Measurements from ENCODE around the gene GLDN. TPM values are rescaled to one million over a fixed set of nuclear protein-coding genes. Genes with fewer than 3 reads are reported as not detected.

Gene GLDN
- total RNA-seq, 1 donor from 2014 or later: 5.1 TPM

- DNase-seq (ENCODE audit: low spot score): no peak
Observed at GRCh38 chr15:51356983-51357382, 15.5 kb downstream of the GLDN start.

- DNase-seq (ENCODE audit: low spot score): no peak
Observed at GRCh38 chr15:51359981-51360380, 18.5 kb downstream of the GLDN start.

- no peak for DNase-seq (ENCODE audit: low spot score)
Observed at GRCh38 chr15:51363383-51363782, 21.9 kb downstream of the GLDN start.

GRCh38 chr15:51365417-51365816, 24.0 kb downstream of the GLDN start:
- DNase-seq (ENCODE audit: low spot score): no peak

GRCh38 chr15:51366071-51366470, 24.6 kb downstream of the GLDN start:
- no peak for DNase-seq (ENCODE audit: low spot score)

- peak; percentile 70 for DNase-seq (ENCODE audit: low spot score)
Observed at GRCh38 chr15:51366920-51367319, 25.5 kb downstream of the GLDN start.

GRCh38 chr15:51367322-51367976, 26.0 kb downstream of the GLDN start:
- DNase-seq (ENCODE audit: low spot score): peak; percentile 64

GRCh38 chr15:51368307-51368706, 26.9 kb downstream of the GLDN start:
- DNase-seq (ENCODE audit: low spot score): no peak

GRCh38 chr15:51368751-51369450, 27.4 kb downstream of the GLDN start:
- DNase-seq (ENCODE audit: low spot score): no peak

GRCh38 chr15:51369451-51369761, 28.0 kb downstream of the GLDN start:
- no peak for DNase-seq (ENCODE audit: low spot score)

- DNase-seq (ENCODE audit: low spot score): no peak
Observed at GRCh38 chr15:51371266-51371665, 29.8 kb downstream of the GLDN start.

GRCh38 chr15:51374131-51374530, 32.7 kb downstream of the GLDN start:
- no peak for DNase-seq (ENCODE audit: low spot score)

GRCh38 chr15:51375966-51376640, 34.6 kb downstream of the GLDN start:
- DNase-seq (ENCODE audit: low spot score): no peak

- no peak for DNase-seq (ENCODE audit: low spot score)
Observed at GRCh38 chr15:51377038-51377786, 35.8 kb downstream of the GLDN start.

GRCh38 chr15:51378406-51378805, 37.0 kb downstream of the GLDN start:
- DNase-seq (ENCODE audit: low spot score): no peak

- no peak for DNase-seq (ENCODE audit: low spot score)
Observed at GRCh38 chr15:51379390-51379789, 37.9 kb downstream of the GLDN start.

- peak; percentile 71 for DNase-seq (ENCODE audit: low spot score)
Observed at GRCh38 chr15:51380999-51381806, 39.7 kb downstream of the GLDN start.

GRCh38 chr15:51382787-51383186, 41.3 kb downstream of the GLDN start:
- peak; percentile 53 for DNase-seq (ENCODE audit: low spot score)

GRCh38 chr15:51386029-51386428, 44.6 kb downstream of the GLDN start:
- DNase-seq (ENCODE audit: low spot score): no peak

- no peak for DNase-seq (ENCODE audit: low spot score)
Observed at GRCh38 chr15:51386486-51386885, 45.0 kb downstream of the GLDN start.

GRCh38 chr15:51386960-51387698, 45.7 kb downstream of the GLDN start:
- no peak for DNase-seq (ENCODE audit: low spot score)
